ENCODE results near the gene CBFB. TPM values are rescaled to one million over a fixed set of nuclear protein-coding genes. Genes with fewer than 3 reads are reported as not detected.
A peak's percentile ranks its signal among the peaks of the same experiment; 100 is the strongest.

The CBFB gene
- total RNA-seq, 1 donor from 2014 or later = 86.6 TPM

DNA sequence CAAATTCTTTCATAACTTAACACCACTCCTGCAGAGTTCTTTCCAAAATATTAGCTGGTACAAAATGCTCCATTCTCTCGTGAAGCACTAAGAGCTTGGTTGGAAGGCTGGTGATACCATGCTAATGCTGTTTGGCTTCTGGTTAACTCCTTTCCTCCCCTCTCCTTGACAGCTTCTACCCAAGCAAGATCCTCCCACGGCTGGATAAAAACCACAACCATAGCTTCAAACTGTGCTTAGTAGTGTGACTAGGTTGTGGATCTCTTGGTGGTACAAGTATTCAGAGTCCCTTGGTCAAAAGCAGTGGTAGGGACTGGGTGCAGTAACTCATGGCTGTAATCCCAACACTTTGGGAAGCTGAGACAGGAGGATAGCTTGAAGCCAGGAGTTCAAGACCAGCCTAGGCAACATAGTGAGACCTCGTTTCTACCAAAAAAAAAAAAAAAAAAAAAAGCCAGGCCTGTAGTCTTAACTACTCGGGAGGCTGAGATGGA, 83.0 kb downstream of the CBFB start:
- no peaks in the 10 kb centered on the region for H3K27me3 Mint-ChIP-seq
- TF ChIP-seq, protein P1, sequence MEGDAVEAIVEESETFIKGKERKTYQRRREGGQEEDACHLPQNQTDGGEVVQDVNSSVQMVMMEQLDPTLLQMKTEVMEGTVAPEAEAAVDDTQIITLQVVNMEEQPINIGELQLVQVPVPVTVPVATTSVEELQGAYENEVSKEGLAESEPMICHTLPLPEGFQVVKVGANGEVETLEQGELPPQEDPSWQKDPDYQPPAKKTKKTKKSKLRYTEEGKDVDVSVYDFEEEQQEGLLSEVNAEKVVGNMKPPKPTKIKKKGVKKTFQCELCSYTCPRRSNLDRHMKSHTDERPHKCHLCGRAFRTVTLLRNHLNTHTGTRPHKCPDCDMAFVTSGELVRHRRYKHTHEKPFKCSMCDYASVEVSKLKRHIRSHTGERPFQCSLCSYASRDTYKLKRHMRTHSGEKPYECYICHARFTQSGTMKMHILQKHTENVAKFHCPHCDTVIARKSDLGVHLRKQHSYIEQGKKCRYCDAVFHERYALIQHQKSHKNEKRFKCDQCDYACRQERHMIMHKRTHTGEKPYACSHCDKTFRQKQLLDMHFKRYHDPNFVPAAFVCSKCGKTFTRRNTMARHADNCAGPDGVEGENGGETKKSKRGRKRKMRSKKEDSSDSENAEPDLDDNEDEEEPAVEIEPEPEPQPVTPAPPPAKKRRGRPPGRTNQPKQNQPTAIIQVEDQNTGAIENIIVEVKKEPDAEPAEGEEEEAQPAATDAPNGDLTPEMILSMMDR (IDR thresholded peaks at IDR 0.05; ENCODE audit: unreplicated experiment) = no peak
- H3K36me3 Mint-ChIP-seq (ENCODE audit: insufficient read depth) = peaks cover 2% of the 10 kb centered on the region
- H3K9me3 Mint-ChIP-seq (ENCODE audit: low read depth) = no peaks in the 10 kb centered on the region
- DNase-seq (ENCODE audit: low spot score, unreplicated experiment) = no peak
- no peak overlapping the region for H3K4me3 Mint-ChIP-seq (ENCODE audit: low read depth)
- peaks cover 20% of the 10 kb centered on the region for H3K4me1 Mint-ChIP-seq (ENCODE audit: low read depth)
- peak overlapping the region; percentile 56 for H3K27ac Mint-ChIP-seq

DNA sequence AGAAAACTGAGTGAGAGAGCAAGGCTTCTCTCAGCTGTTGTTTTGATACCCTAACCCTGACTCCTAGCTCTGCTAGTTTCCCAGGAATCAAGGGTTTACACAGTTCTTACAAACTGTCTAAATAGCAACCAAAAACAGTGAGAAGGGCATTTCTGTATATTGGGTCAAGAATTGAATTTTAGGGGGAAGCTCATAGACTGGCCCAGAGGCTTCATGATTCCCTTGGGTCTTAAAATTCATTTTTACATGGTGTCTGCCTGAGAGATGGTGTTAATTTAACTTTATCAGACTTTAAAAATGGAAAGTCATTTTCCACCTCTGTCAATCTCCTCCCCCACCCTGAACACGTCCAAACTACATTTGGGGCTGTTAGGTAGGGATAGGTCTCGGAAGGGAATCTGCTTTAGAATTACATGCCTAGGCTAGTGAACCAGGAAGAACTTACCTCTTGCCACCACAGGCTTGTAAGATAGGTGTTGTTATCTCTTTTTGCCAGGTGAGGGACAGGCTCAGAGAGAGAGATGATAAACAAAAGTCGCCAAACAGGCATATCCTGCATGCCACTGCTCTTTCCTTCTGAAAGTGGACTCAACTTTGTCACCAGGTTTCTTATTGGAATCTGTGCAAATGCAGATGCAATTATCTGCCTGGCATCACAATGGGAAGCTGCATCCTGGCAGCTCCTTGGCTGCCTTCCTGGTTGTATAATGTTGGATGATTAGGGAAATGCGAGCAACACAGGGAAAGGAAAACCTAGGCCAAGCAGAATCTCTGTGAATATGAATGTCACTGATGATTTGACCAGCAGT, 83.8 kb downstream of the CBFB start:
- DNase-seq (ENCODE audit: low spot score, unreplicated experiment) = no peak
- Mint-ChIP-seq H3K27ac (no peak overlapping the region), H3K27me3 (no peaks in the 10 kb centered on the region), H3K36me3 (ENCODE audit: insufficient read depth) (peaks cover 2% of the 10 kb centered on the region), H3K9me3 (ENCODE audit: low read depth) (no peaks in the 10 kb centered on the region), H3K4me3 (ENCODE audit: low read depth) (no peak overlapping the region), H3K4me1 (ENCODE audit: low read depth) (peaks cover 20% of the 10 kb centered on the region)
- TF ChIP-seq, protein P1 (IDR thresholded peaks at IDR 0.05; ENCODE audit: unreplicated experiment) = no peak

DNA sequence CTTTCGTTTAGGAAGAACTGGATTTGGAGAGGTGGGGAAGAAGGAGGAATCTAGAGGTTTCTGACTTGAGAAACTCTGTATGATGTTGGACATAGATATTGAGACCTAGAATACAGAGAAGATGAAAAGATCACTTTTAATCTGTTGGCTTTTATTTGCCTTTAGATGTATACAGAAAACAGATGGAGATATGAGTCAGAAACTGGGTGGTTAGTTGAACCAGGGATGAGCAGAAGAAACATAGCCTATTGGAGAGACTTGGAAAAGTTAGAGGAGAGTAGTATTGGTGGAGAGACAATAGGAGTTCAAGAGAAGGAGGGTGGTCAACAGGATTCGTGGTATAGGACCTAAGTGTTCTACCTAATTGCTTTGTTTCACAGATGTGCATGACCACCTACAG, 85.8 kb downstream of the CBFB start:
- Mint-ChIP-seq H3K36me3 (ENCODE audit: insufficient read depth) (peaks cover 2% of the 10 kb centered on the region), H3K9me3 (ENCODE audit: low read depth) (no peaks in the 10 kb centered on the region), H3K4me3 (ENCODE audit: low read depth) (no peak overlapping the region), H3K27me3 (no peaks in the 10 kb centered on the region), H3K4me1 (ENCODE audit: low read depth) (peaks cover 15% of the 10 kb centered on the region), H3K27ac (no peak overlapping the region)
- TF ChIP-seq, protein P1 (IDR thresholded peaks at IDR 0.05; ENCODE audit: unreplicated experiment) = no peak
- no peak for DNase-seq (ENCODE audit: low spot score, unreplicated experiment)

DNA sequence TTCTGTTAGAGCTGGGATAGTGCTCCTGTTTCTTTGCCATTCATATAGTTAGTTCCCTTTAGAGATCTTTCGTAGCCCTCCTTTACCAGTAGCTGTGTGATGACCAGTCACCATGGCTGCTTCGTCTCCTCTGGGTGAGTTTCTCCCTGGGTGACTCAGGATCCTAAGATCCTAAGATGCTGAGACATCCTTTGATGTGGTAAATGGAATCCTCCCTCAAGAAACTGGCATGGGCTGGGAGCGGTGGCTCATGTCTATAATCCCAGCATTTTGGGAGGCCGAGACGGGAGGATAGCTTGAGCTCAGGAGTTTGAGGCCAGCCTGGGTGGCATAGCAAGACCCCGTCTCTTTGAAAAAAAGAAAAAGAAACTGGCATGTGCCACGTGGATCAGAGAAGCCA, 86.7 kb downstream of the CBFB start:
- Mint-ChIP-seq H3K9me3 (ENCODE audit: low read depth) (no peaks in the 10 kb centered on the region), H3K27me3 (no peaks in the 10 kb centered on the region), H3K27ac (no peak overlapping the region), H3K4me3 (ENCODE audit: low read depth) (no peak overlapping the region), H3K36me3 (ENCODE audit: insufficient read depth) (peaks cover 4% of the 10 kb centered on the region), H3K4me1 (ENCODE audit: low read depth) (peaks cover 12% of the 10 kb centered on the region)
- TF ChIP-seq, protein P1 (IDR thresholded peaks at IDR 0.05; ENCODE audit: unreplicated experiment) = no peak
- DNase-seq (ENCODE audit: low spot score, unreplicated experiment) = no peak

DNA sequence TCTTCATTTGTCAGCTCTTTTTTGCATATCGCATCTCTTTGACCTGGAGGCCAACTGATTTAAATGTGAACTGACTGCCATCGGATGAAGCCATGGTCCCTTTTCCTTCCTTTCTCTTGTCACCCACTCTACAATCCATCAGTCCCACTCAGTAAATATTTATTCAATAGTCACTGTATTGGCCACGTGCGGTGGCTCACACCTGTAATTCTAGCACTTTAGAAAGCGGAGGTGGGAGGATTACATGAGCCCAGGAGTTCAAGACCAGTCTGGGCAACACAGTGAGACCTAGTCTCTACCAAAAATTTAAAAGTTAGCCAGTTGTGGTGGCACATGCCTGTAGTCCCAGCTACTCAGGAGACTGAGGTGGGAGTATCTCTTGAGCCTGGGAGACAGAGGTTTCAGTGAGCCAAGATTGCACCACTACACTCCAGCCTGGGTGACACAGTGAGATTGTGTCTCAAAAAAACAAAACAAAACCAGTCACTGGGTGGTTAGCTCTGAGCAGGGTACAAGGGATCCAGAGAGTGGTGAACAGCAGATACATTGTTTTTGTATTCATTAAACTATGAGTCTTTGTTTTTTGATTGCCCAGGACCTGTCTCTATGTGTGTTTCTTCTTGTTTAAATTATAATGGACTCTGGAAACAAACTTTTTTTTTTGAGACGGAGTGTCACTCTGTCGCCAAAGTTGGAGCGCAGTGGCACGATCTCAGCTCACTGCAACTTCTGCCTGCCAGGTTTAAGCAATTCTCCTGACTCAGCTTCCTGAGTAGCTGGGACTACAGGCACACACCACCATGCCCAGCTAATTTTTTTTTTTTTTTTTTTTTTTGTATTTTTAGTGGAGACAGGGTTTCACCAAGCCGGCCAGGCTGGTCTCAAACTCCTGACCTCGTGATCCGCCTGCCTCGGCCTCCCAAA, 87.7 kb downstream of the CBFB start:
- no peak for DNase-seq (ENCODE audit: low spot score, unreplicated experiment)
- Mint-ChIP-seq H3K9me3 (ENCODE audit: low read depth) (no peaks in the 10 kb centered on the region), H3K27ac (peak overlapping the region; percentile 21), H3K4me1 (ENCODE audit: low read depth) (peaks cover 4% of the 10 kb centered on the region), H3K4me3 (ENCODE audit: low read depth) (no peak overlapping the region), H3K36me3 (ENCODE audit: insufficient read depth) (peaks cover 5% of the 10 kb centered on the region), H3K27me3 (no peaks in the 10 kb centered on the region)
- TF ChIP-seq, protein P1 (IDR thresholded peaks at IDR 0.05; ENCODE audit: unreplicated experiment) = no peak
